Measurements from ENCODE around the gene ABITRAM. TPM values are rescaled to one million over a fixed set of nuclear protein-coding genes. Genes with fewer than 3 reads are reported as not detected.

The ABITRAM gene
- 2.3 and 4.7 TPM in 2 replicates for total RNA-seq

GRCh38 chr9:108934323-108934893, at the start of gene ABITRAM:
TSS of gene ABITRAM (plus strand) at chr9:108934400. CDS start at chr9:108934487, 87 bp downstream.

GRCh38 chr9:108933718-108934322, 380 bp upstream of the ABITRAM start, which contains the start of gene ELP1:
TSS of gene ELP1 (minus strand) at chr9:108934124. CDS start at chr9:108931146, 2,978 bp downstream.

Other genes with a start within 250 kb of the ABITRAM start
- not detected in 2 replicates for gene ACTL7B, start 78.4 kb upstream of the ABITRAM start, total RNA-seq
- gene ACTL7A, start 72.1 kb upstream of the ABITRAM start, total RNA-seq = not detected in 2 replicates
- 19.8 and 43.6 TPM in 2 replicates for gene ELP1, start 276 bp upstream of the ABITRAM start, total RNA-seq
- gene CTNNAL1, start 79.1 kb downstream of the ABITRAM start, total RNA-seq = 81.4 and 112 TPM in 2 replicates
- 41.0 and 99.8 TPM in 2 replicates for gene TMEM245, start 185.5 kb downstream of the ABITRAM start, total RNA-seq
- gene FRRS1L, start 232.8 kb downstream of the ABITRAM start, total RNA-seq = under 0.01 and 0.06 TPM in 2 replicates